Measurements from ENCODE around the gene MYH9.
A peak's percentile ranks its signal among the peaks of the same experiment; 100 is the strongest.

- peak in 1 of 2 donors; percentile 4 for TF ChIP-seq POLR2A (IDR thresholded peaks at IDR 0.05)
- TF ChIP-seq EP300 (IDR thresholded peaks at IDR 0.05) = peak in 1 of 2 donors; percentile 65
- TF ChIP-seq, protein P1, sequence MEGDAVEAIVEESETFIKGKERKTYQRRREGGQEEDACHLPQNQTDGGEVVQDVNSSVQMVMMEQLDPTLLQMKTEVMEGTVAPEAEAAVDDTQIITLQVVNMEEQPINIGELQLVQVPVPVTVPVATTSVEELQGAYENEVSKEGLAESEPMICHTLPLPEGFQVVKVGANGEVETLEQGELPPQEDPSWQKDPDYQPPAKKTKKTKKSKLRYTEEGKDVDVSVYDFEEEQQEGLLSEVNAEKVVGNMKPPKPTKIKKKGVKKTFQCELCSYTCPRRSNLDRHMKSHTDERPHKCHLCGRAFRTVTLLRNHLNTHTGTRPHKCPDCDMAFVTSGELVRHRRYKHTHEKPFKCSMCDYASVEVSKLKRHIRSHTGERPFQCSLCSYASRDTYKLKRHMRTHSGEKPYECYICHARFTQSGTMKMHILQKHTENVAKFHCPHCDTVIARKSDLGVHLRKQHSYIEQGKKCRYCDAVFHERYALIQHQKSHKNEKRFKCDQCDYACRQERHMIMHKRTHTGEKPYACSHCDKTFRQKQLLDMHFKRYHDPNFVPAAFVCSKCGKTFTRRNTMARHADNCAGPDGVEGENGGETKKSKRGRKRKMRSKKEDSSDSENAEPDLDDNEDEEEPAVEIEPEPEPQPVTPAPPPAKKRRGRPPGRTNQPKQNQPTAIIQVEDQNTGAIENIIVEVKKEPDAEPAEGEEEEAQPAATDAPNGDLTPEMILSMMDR (IDR thresholded peaks at IDR 0.05) = no peak
Measured at GRCh38 chr22:36281781-36282327, 105.9 kb downstream of the MYH9 start.
